GM20431 (cell line): ENCODE results near the gene FBLIM1.

ENCODE experiments used
- in situ Hi-C: fragments of 300-500 bp; cut with MseI, MboI; formaldehyde crosslinking; loops from one replicate; pipeline ENCODE4 v1.15.0; 2020; ENCODE audit warnings: low sequenced_read_pairs; ENCODE audit not compliant: unreplicated experiment

FBLIM1 gene

GRCh38 chr1:15730423-15730822 lies 28.2 kb upstream of the FBLIM1 start:
- in situ Hi-C loops: no loop called here

- in situ Hi-C loops: no loop called here
Measured at GRCh38 chr1:15730936-15731335, 27.7 kb upstream of the FBLIM1 start.

- in situ Hi-C loops: no loop called here
Measured at GRCh38 chr1:15731735-15732685, 26.6 kb upstream of the FBLIM1 start.

GRCh38 chr1:15732686-15733081 lies 25.9 kb upstream of the FBLIM1 start:
- in situ Hi-C loops: no loop called here

- in situ Hi-C loops: no loop called here
Measured at GRCh38 chr1:15733218-15733725, 25.3 kb upstream of the FBLIM1 start.

GRCh38 chr1:15733726-15734226 lies 24.8 kb upstream of the FBLIM1 start:
- in situ Hi-C loops: no loop called here

- in situ Hi-C loops: no loop called here
Measured at GRCh38 chr1:15734296-15734695, 24.3 kb upstream of the FBLIM1 start.

GRCh38 chr1:15734901-15735300 lies 23.7 kb upstream of the FBLIM1 start:
- in situ Hi-C loops: no loop called here

- in situ Hi-C loops: no loop called here
Measured at GRCh38 chr1:15735304-15736037, 23.1 kb upstream of the FBLIM1 start.

GRCh38 chr1:15736038-15736891 lies 22.3 kb upstream of the FBLIM1 start, which contains the start of gene SLC25A34:
Gene SLC25A34, plus strand, starts transcription at chr1:15736258. Its CDS starts 228 bp downstream, at chr1:15736486.
- in situ Hi-C loops: no loop called here

- in situ Hi-C loops: no loop called here
Measured at GRCh38 chr1:15736892-15737261, 21.7 kb upstream of the FBLIM1 start.

GRCh38 chr1:15737324-15738319 lies 21.0 kb upstream of the FBLIM1 start:
- in situ Hi-C loops: no loop called here

- in situ Hi-C loops: no loop called here
Measured at GRCh38 chr1:15738416-15739113, 20.0 kb upstream of the FBLIM1 start.

- in situ Hi-C loops: no loop called here
Measured at GRCh38 chr1:15739259-15739658, 19.3 kb upstream of the FBLIM1 start.

GRCh38 chr1:15739745-15740144 lies 18.9 kb upstream of the FBLIM1 start:
- in situ Hi-C loops: no loop called here

GRCh38 chr1:15740924-15741850 lies 17.4 kb upstream of the FBLIM1 start:
- in situ Hi-C loops: no loop called here

- in situ Hi-C loops: no loop called here
Measured at GRCh38 chr1:15742339-15742801, 16.2 kb upstream of the FBLIM1 start, which contains the start of gene TMEM82. Gene TMEM82, plus strand, starts transcription at chr1:15742499. Its CDS starts 61 bp downstream, at chr1:15742560.
